Measurements from ENCODE around the gene SNORC. TPM values are rescaled to one million over a fixed set of nuclear protein-coding genes. Genes with fewer than 3 reads are reported as not detected.
A peak's percentile ranks its signal among the peaks of the same experiment; 100 is the strongest.

SNORC gene
- total RNA-seq, 1 experiment from 2014 or later, result 1.6 TPM

GRCh38 chr2:232873909-232874641, 4.0 kb downstream of the SNORC start:
- Histone ChIP-seq H3K36me3 (replicated peaks; ENCODE audit: control insufficient read depth, insufficient read depth, low read length) (no peaks in the 10 kb centered on the region), H3K4me3 (ENCODE audit: insufficient read depth, low read depth, low read length) (no peak overlapping the region), H3K27me3 (ENCODE audit: control insufficient read depth, insufficient read depth, low read length) (peaks cover 25% of the 10 kb centered on the region)
- no peak for DNase-seq

DNA sequence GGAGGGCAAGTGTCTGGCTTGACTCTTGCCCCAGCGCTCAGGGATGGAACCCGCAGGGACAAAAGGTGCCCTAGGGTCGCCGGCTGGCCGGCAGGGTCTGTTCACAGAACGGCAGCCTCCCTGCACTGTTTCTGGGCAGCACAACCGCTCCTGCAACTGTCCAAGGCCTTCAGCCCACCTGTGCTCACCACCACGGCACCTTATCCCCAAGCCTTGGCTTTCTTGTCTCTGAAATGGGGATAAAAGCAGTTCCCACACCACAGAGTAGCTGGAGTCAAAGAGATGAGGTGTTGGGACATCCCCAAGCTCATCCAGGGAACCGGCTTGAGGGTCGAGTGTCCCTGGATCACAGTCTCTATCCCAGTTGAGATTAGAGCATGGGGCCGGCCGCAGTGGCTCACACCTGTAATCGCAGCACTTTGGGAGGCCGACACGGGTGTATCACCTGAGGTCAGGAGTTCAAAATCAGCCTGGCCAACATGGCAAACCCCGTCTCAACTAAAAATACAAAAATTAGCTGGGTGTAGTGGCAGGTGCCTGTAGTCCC, 4.7 kb downstream of the SNORC start:
- DNase-seq, result no peak
- no peaks in the 10 kb centered on the region for H3K36me3 ChIP-seq (replicated peaks; ENCODE audit: control insufficient read depth, insufficient read depth, low read length)
- peaks cover 25% of the 10 kb centered on the region for H3K27me3 ChIP-seq (ENCODE audit: control insufficient read depth, insufficient read depth, low read length)
- no peak overlapping the region for H3K4me3 ChIP-seq (ENCODE audit: insufficient read depth, low read depth, low read length)

DNA sequence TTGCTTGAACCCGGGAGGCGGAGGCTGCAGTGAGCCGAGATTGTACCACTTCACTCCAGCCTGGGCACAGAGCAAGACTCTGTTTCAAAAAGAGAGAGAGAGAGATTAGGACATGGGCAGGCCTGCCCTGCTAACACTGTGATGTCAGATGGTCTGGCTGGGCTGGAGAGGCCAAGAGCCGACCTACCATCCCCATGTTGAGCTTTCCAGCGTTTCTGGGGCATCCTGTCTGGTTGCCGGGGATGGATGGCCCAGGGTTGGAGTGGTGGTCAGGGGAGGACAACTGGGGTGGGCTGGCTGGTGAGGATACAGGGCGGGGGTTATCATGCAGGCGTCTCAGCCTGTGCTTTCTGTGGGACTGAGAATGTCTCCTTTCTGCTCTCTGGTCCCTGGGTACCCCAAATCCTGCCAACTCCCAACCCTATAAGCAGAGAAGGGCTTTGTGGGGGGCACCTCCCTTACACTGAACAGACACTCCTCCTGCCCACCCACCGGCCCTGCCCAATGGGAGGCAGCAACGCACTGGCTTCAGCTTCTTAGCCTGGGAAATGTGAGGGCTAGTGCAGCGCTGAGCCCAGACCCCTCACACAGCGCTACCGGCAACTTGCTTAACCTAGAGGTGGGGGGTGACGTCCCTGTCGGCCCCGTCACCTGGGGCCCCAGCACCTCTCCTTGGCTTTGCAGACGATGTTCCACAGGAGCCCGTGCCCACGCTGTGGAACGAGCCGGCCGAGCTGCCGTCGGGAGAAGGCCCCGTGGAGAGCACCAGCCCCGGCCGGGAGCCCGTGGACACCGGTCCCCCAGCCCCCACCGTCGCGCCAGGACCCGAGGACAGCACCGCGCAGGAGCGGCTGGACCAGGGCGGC, 5.4 kb downstream of the SNORC start:
- Histone ChIP-seq H3K27me3 (ENCODE audit: control insufficient read depth, insufficient read depth, low read length) (peaks cover 25% of the 10 kb centered on the region), H3K4me3 (ENCODE audit: insufficient read depth, low read depth, low read length) (peak overlapping the region; percentile 62)
- DNase-seq, result peak; percentile 86

DNA sequence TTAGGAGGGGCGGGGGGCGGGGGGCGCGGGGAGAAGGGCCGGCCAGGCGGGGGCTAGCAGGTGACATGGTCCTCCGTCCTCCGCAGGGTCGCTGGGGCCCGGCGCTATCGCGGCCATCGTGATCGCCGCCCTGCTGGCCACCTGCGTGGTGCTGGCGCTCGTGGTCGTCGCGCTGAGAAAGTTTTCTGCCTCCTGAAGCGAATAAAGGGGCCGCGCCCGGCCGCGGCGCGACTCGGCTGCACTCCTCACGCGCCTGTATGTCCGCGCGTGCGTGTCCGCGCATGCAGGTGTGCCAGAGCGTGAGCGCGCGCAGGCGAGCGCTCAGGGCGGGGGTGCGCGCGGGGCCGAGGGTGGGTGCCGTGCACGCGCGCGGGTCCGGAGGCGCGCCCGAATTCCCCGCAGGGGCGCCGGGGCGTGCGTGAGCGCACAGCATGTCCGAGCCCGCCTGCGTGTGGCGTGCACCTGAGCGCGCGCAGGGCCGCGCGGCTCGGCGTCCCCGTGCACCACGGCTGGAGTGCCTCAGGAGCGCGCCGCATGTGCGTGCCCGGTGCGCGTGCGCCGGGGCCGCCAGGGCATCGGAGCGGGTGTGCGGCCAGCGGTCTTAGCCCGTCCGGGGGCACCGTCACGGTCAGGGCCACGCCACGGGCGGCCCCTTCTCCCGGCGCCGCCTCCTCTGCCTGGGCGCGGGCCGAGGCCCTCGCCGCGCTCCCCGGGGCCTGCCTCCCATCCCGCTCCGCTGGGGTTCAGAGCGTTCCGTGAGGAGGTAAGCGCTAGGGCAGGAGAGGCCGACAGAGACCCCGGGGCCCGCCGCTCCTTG, 6.3 kb downstream of the SNORC start:
- peaks cover 25% of the 10 kb centered on the region for H3K27me3 ChIP-seq (ENCODE audit: control insufficient read depth, insufficient read depth, low read length)
- peak overlapping the region; percentile 62 for H3K4me3 ChIP-seq (ENCODE audit: insufficient read depth, low read depth, low read length)
- H3K36me3 ChIP-seq (replicated peaks; ENCODE audit: control insufficient read depth, insufficient read depth, low read length), result no peaks in the 10 kb centered on the region
- DNase-seq, result peak; percentile 91

More for the DNA sequence above, 5.4 kb downstream of the SNORC start:
- H3K36me3 ChIP-seq (replicated peaks; ENCODE audit: control insufficient read depth, insufficient read depth, low read length), result no peaks in the 10 kb centered on the region

DNA sequence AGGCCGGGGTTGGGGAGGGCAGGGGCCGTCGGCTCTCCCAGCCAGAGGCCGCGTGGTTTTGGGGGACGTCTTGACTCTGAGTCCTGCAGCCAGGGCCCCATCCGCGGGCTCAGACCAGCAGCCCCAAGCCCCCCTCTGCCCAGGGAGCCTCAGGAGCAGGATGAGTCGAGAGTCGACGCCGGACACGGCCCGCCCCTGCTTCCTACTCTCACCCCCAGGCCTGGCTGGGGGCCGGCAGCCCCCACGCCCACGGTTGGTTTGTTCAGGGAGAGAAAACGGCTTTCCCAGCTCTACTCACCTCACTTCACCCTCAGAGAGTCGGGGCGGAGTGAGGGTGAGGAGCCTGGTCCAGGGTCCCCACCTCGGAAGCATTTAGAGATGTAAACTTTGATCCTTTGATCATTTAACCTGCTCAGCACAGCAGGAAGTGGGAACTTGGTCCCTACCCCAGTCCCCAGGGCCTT, 6.9 kb downstream of the SNORC start:
- Histone ChIP-seq H3K4me3 (ENCODE audit: insufficient read depth, low read depth, low read length) (peak overlapping the region; percentile 62), H3K27me3 (ENCODE audit: control insufficient read depth, insufficient read depth, low read length) (peaks cover 25% of the 10 kb centered on the region), H3K36me3 (replicated peaks; ENCODE audit: control insufficient read depth, insufficient read depth, low read length) (no peaks in the 10 kb centered on the region)
- DNase-seq, result no peak

DNA sequence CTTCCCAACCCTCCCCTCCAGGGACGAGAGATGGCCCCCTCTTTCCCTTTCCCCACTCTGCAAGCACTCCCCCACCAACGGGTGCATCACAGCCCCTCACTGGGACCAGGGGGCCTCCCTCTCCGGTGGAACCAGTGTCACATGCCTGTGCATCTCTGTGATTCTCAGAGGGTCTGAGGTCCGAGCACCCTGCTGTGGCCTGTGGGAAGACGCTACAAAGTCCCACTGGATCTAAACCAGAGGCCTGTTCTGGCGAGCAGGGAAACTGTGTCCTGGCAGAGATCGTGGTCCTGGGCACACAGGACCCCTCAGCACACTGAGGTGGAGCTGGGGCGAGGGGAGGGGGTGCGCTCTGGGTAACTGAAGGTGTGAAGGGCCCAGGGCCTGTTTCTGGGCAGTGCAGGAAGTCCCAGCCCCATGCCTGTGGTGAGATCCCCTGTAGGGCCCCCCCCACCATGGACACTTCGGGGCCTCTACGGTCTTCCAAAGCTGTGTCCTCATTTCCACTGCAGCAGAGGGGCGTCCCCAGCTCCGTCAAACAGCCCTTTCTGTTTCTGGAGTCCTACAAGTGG, 8.0 kb downstream of the SNORC start:
- peak; percentile 41 for DNase-seq
- Histone ChIP-seq H3K36me3 (replicated peaks; ENCODE audit: control insufficient read depth, insufficient read depth, low read length) (no peaks in the 10 kb centered on the region), H3K27me3 (ENCODE audit: control insufficient read depth, insufficient read depth, low read length) (peaks cover 25% of the 10 kb centered on the region), H3K4me3 (ENCODE audit: insufficient read depth, low read depth, low read length) (no peak overlapping the region)

DNA sequence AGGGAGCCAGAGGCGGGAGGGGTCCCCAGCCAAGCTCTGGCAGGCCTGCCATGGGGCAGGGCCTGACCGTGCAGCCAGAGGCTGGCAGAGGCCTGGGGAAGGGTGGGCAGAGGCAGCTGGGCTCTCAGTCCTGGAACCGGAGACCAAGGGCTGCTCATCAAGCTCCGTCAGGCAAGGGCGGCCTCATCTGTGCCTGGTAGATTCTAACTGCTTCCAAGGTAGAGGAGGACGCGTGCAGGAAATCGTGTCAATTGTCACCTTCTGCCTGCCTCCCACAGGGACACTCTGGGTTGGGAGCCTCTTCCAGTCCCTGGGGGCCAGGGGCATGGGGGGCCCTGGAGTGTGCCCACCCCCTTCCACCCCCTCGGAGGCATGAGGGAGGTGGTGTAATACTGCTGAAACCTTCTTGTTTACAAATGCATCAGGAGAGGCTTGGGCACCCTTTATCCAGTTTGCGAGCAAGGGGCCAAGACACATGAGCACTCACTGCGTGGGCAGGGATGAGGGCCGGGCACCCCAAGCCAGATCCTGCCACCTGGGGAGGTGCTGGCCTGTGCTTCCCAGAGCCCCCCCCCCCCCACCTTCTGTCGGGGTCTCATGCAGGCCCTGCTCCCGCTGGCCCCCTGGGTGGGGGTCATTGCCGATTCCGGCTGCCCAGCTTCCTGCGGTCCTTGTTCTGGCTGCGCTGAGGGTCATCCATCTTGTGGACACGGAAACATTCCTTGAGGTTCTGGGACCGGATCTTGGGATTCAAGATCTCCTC, 9.0 kb downstream of the SNORC start:
- DNase-seq, result peak; percentile 39
- H3K4me3 ChIP-seq (ENCODE audit: insufficient read depth, low read depth, low read length), result no peak overlapping the region
- peaks cover 25% of the 10 kb centered on the region for H3K27me3 ChIP-seq (ENCODE audit: control insufficient read depth, insufficient read depth, low read length)
- no peaks in the 10 kb centered on the region for H3K36me3 ChIP-seq (replicated peaks; ENCODE audit: control insufficient read depth, insufficient read depth, low read length)

- H3K4me3 ChIP-seq (ENCODE audit: insufficient read depth, low read depth, low read length), result no peak overlapping the region
- peaks cover 25% of the 10 kb centered on the region for H3K27me3 ChIP-seq (ENCODE audit: control insufficient read depth, insufficient read depth, low read length)
- H3K36me3 ChIP-seq (replicated peaks; ENCODE audit: control insufficient read depth, insufficient read depth, low read length), result no peaks in the 10 kb centered on the region
- DNase-seq, result peak; percentile 50
Measured at GRCh38 chr2:232879618-232880494, 9.8 kb downstream of the SNORC start.

DNA sequence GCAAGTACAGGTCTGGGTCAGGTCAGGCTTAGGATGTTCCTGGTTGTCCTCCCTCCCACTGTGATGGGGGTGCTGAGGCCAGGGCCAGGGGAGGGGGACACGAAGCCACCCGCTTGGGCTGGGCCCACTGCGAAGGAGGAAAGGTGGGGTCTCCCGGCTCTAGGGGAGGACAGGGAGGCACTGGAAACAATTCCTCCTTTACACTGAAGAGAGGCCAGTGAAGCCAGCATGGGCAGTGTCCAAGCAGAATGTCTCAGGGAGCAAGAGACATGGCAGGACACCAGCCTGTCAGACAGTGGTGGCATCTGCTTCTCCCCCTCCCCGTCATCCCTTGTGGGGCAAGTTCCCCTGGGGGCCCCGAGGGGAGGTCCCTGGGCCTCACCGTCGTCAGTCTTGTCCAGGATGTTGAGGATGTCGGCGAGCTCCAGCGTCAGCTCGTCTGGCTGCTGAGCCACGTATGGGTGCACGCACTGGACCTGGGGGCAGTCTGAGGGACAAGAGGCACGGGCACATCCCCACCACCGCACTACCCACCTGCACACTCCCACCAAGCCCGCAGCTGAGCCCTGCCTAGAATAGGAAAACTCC, 10.8 kb downstream of the SNORC start:
- peak; percentile 42 for DNase-seq
- H3K36me3 ChIP-seq (replicated peaks; ENCODE audit: control insufficient read depth, insufficient read depth, low read length), result no peaks in the 10 kb centered on the region
- H3K27me3 ChIP-seq (ENCODE audit: control insufficient read depth, insufficient read depth, low read length), result peaks cover 20% of the 10 kb centered on the region
- no peak overlapping the region for H3K4me3 ChIP-seq (ENCODE audit: insufficient read depth, low read depth, low read length)

GRCh38 chr2:232882085-232882484, 12.0 kb downstream of the SNORC start:
- DNase-seq, result peak; percentile 40
- no peak overlapping the region for H3K4me3 ChIP-seq (ENCODE audit: insufficient read depth, low read depth, low read length)
- no peaks in the 10 kb centered on the region for H3K36me3 ChIP-seq (replicated peaks; ENCODE audit: control insufficient read depth, insufficient read depth, low read length)
- peaks cover 9% of the 10 kb centered on the region for H3K27me3 ChIP-seq (ENCODE audit: control insufficient read depth, insufficient read depth, low read length)

GRCh38 chr2:232882505-232883115, 12.5 kb downstream of the SNORC start:
- Histone ChIP-seq H3K27me3 (ENCODE audit: control insufficient read depth, insufficient read depth, low read length) (peaks cover 3% of the 10 kb centered on the region), H3K4me3 (ENCODE audit: insufficient read depth, low read depth, low read length) (no peak overlapping the region), H3K36me3 (replicated peaks; ENCODE audit: control insufficient read depth, insufficient read depth, low read length) (no peaks in the 10 kb centered on the region)
- no peak for DNase-seq

- no peaks in the 10 kb centered on the region for H3K36me3 ChIP-seq (replicated peaks; ENCODE audit: control insufficient read depth, insufficient read depth, low read length)
- peak; percentile 39 for DNase-seq
- no peaks in the 10 kb centered on the region for H3K27me3 ChIP-seq (ENCODE audit: control insufficient read depth, insufficient read depth, low read length)
- no peak overlapping the region for H3K4me3 ChIP-seq (ENCODE audit: insufficient read depth, low read depth, low read length)
Measured at GRCh38 chr2:232883116-232883721, 13.2 kb downstream of the SNORC start.
